Body of pancreas (tissue), 4 donors: Measurements from ENCODE around the gene MT3. TPM values are rescaled to one million over a fixed set of nuclear protein-coding genes. Genes with fewer than 3 reads are reported as not detected.

Experiments
- ATAC-seq: fragments of 150-250 bp; one replicate; pipeline ENCODE4 v1.9.1; 2016
- DNase-seq, 4 donors: peaks; one replicate each; pipeline ENCODE4 v3.0.0-alpha.2; 2019
- H3K27ac ChIP-seq, 4 donors: fragments of 200-600 bp; sonication (generic); 1 replicate in 3 of 4; 2 replicates in 1 of 4; pipeline versions ENCODE4 v1.5.1 to v1.6.1; 2016 to 2019; ENCODE audit warnings: mild to moderate bottlenecking in 1 of 4, mixed read lengths in 1 of 4, moderate library complexity in 1 of 4
- H3K27me3 ChIP-seq, 2 donors: fragments of 200-600 bp; sonication (generic); one replicate each; pipeline ENCODE4 v1.6.0; 2016; ENCODE audit warnings: mild to moderate bottlenecking in 1 of 2
- H3K36me3 ChIP-seq, 2 donors: fragments of 200-600 bp; sonication (generic); replicated peaks in 1 of 2; 2 replicates each; pipeline ENCODE4 v1.5.1; 2016; ENCODE audit warnings: low read depth in 2 of 2; ENCODE audit not compliant: insufficient read depth in 1 of 2
- H3K4me1 ChIP-seq: fragments of 200-600 bp; sonication (generic); one replicate; pipeline ENCODE4 v1.6.0; 2016
- H3K4me3 ChIP-seq, 2 donors: fragments of 200-600 bp; sonication (generic); 1 replicate in 1 of 2; 2 replicates in 1 of 2; pipeline ENCODE4 v1.5.1; 2016 to 2019
- H3K9me3 ChIP-seq, 3 donors: fragments of 200-600 bp; sonication (generic); 1 replicate in 2 of 3; 2 replicates in 1 of 3; pipeline ENCODE4 v1.5.1; 2016
- CTCF ChIP-seq, 7 experiments: fragments of 450-650 bp in 4 of 7; fragments of 200-600 bp in 3 of 7; sonication (generic) in 3 of 7; IDR thresholded peaks; one replicate each; pipeline ENCODE4 v1.5.1; 2016 to 2019; ENCODE audit warnings: antibody characterized with exemption in 7 of 7
- POLR2A ChIP-seq, 3 donors: fragments of 450-650 bp; IDR thresholded peaks; one replicate each; pipeline ENCODE4 v1.6.1; 2016; ENCODE audit warnings: antibody characterized with exemption in 3 of 3, mild to moderate bottlenecking in 2 of 3
- WGBS, 2 donors: methylation state at CpG; one replicate each; pipeline ENCODE4 v1.1.5; 2017; 5-methylcytosine and 5-hydroxymethylcytosine counted together
- intact Hi-C: fragments of 100-400 bp; cut with DNase I; formaldehyde crosslinking; loops from one replicate; pipeline ENCODE4 v1.15.1; 2023
- total RNA-seq, 2 donors: library from RNA; depleted of rRNA; stranded (reverse); fragments of >200 nt; gene quantifications; one replicate each; pipeline ENCODE4 v1.1.0, GENCODE V29; 2016

Gene MT3
- total RNA-seq, 2 donors from 2014 or later, result not detected

GRCh38 chr16:56630134-56630533 is 40.8 kb downstream of the MT3 start:
- Histone ChIP-seq H3K27me3 (no peaks in the 10 kb centered on the region), H3K9me3 (no peaks in the 10 kb centered on the region), H3K36me3 (no peaks in the 10 kb centered on the region), H3K4me1 (peaks cover 43% of the 10 kb centered on the region), H3K27ac (no peak overlapping the region), H3K4me3 (no peak overlapping the region)
- 58 to 59% methylated on average over 3 of the region's 3 CpGs for WGBS, 2 donors
- ATAC-seq (no peak), DNase-seq (no peak)
- TF ChIP-seq CTCF (IDR thresholded peaks at IDR 0.05) (no peak), POLR2A (IDR thresholded peaks at IDR 0.05) (no peak)
- intact Hi-C loops, result no loop called here

GRCh38 chr16:56631197-56631596 is 41.9 kb downstream of the MT3 start:
- no peak for ATAC-seq
- WGBS, 2 donors, result 85 to 93% methylated on average over 10 of the region's 10 CpGs
- H3K4me3 ChIP-seq, result no peak overlapping the region
- H3K27ac ChIP-seq, result peak overlapping the region in 1 of 4 donors; percentile 84
- H3K9me3 ChIP-seq, result no peaks in the 10 kb centered on the region
- H3K36me3 ChIP-seq, result no peaks in the 10 kb centered on the region
- intact Hi-C loops, result no loop called here
- H3K27me3 ChIP-seq, result no peaks in the 10 kb centered on the region
- TF ChIP-seq POLR2A (IDR thresholded peaks at IDR 0.05) (no peak), CTCF (IDR thresholded peaks at IDR 0.05) (no peak)
- peaks cover 36% of the 10 kb centered on the region for H3K4me1 ChIP-seq
- DNase-seq, result no peak

GRCh38 chr16:56631832-56632155 is 42.5 kb downstream of the MT3 start:
- no peaks in the 10 kb centered on the region for H3K27me3 ChIP-seq
- H3K27ac ChIP-seq, result peak overlapping the region; percentile 71 to 89 (median 82)
- no peaks in the 10 kb centered on the region for H3K36me3 ChIP-seq
- TF ChIP-seq POLR2A (IDR thresholded peaks at IDR 0.05), result no peak
- TF ChIP-seq CTCF (IDR thresholded peaks at IDR 0.05), result no peak
- H3K4me1 ChIP-seq, result peaks cover 30% of the 10 kb centered on the region
- no peaks in the 10 kb centered on the region for H3K9me3 ChIP-seq
- WGBS, 2 donors, result 21 to 22% methylated on average over 14 of the region's 14 CpGs
- peak overlapping the region; percentile 23 to 54 for H3K4me3 ChIP-seq
- ATAC-seq (no peak), DNase-seq (no peak)
- intact Hi-C loops, result no loop called here

GRCh38 chr16:56632156-56632847 is 43.0 kb downstream of the MT3 start, which contains the start of gene MT1M:
Gene MT1M (plus strand): TSS chr16:56632659. CDS start chr16:56632732, 73 bp downstream.
- WGBS, 2 donors, result 0 to 1% methylated on average over 28 to 54 of the region's 61 CpGs
- ATAC-seq, result peak; percentile 82

More at GRCh38 chr16:56632156-56632847, 43.0 kb downstream of the MT3 start, which contains the start of gene MT1M:
- Histone ChIP-seq H3K4me1 (peaks cover 25% of the 10 kb centered on the region), H3K9me3 (no peaks in the 10 kb centered on the region), H3K36me3 (no peaks in the 10 kb centered on the region), H3K27me3 (no peaks in the 10 kb centered on the region), H3K4me3 (peak within 1 kb of the TSS; percentile 23 to 54), H3K27ac (peak within 1 kb of the TSS; percentile 71 to 89 (median 82))
- DNase-seq, result peak; percentile 64 to 81 (median 74)
- peak; percentile 54 to 78 (median 74) for TF ChIP-seq POLR2A (IDR thresholded peaks at IDR 0.05)
- TF ChIP-seq CTCF (IDR thresholded peaks at IDR 0.05), result peak in 1 of 7 experiments; percentile 4
- intact Hi-C loops, result no loop called here
